ENCODE measurements around the gene PLXDC2. TPM values are rescaled to one million over a fixed set of nuclear protein-coding genes. Genes with fewer than 3 reads are reported as not detected.

PLXDC2 gene
- total and polyA plus RNA-seq, 2 donors (not counting 1 experiment from before 2014, with no cell fraction given), result 0.07 TPM

GRCh38 chr10:19811540-19811939 is 4.7 kb upstream of the PLXDC2 start:
- no peak overlapping the region for H3K4me3 ChIP-seq (ENCODE audit: control extremely low read depth in 1 of 5, extremely low read depth in 1 of 5, insufficient read depth in 1 of 5, low read depth in 2 of 5, low read length in 4 of 5)
- Mint-ChIP-seq H3K9me3 (ENCODE audit: insufficient read depth) (no peaks in the 10 kb centered on the region), H3K27me3 (peaks cover 13% of the 10 kb centered on the region), H3K4me3 (no peak overlapping the region), H3K4me1 (no peaks in the 10 kb centered on the region), H3K27ac (no peak overlapping the region)
- TF ChIP-seq CTCF (IDR thresholded peaks at IDR 0.05) (no peak), EZH2 (IDR thresholded peaks at IDR 0.05; ENCODE audit: borderline replicate concordance, insufficient read depth, low read depth, low read length, poor library complexity, severe bottlenecking) (no peak)
- peaks cover 0 to 8% (median 1%) of the 10 kb centered on the region in 3 donors for H3K9me3 ChIP-seq (ENCODE audit: control extremely low read depth in 1 of 3, control insufficient read depth in 2 of 3, insufficient read depth in 1 of 3, low read length in 2 of 3)
- H4K20me1 ChIP-seq (ENCODE audit: control insufficient read depth, insufficient read depth, low read length, poor library complexity, severe bottlenecking), result no peaks in the 10 kb centered on the region
- H2AFZ ChIP-seq (ENCODE audit: insufficient read depth, low read depth, low read length, poor library complexity, severe bottlenecking), result no peak overlapping the region
- intact Hi-C loops (cut with micrococcal nuclease), result no loop called here
- no peaks in the 10 kb centered on the region for H3K36me3 ChIP-seq (replicated peaks in 1 of 2; ENCODE audit: control extremely low read depth in 1 of 2, control insufficient read depth in 1 of 2, extremely low read depth in 1 of 2, insufficient read depth in 2 of 2, low read length in 1 of 2)
- POLR2A ChIA-PET, result no interaction called here
- WGBS (ENCODE audit: insufficient coverage), result 86% methylated on average over 1 of the region's 1 CpG
- peaks cover 0 to 18% (median 13%) of the 10 kb centered on the region in 4 experiments for H3K27me3 ChIP-seq (replicated peaks in 1 of 4; ENCODE audit: control extremely low read depth in 1 of 4, control insufficient read depth in 3 of 4, insufficient read depth in 4 of 4, low read length in 3 of 4)
- no peak overlapping the region for H3K27ac ChIP-seq (ENCODE audit: low read length in 2 of 2)
- H3K4me2 ChIP-seq (replicated peaks; ENCODE audit: low read depth, low read length, poor library complexity, severe bottlenecking), result no peak overlapping the region
- DNase-seq, result no peak
- no peaks in the 10 kb centered on the region for H3K79me2 ChIP-seq (ENCODE audit: control insufficient read depth, insufficient read depth, low read length)
- no peak for ATAC-seq (ENCODE audit: low read depth)
- H3K4me1 ChIP-seq (ENCODE audit: control insufficient read depth in 2 of 2, insufficient read depth in 2 of 2, low read length in 2 of 2), result peaks cover 12 to 13% of the 10 kb centered on the region in 2 donors
- no peak overlapping the region for H3K9ac ChIP-seq (ENCODE audit: low read length)
- CTCF ChIA-PET, result no interaction called here

DNA sequence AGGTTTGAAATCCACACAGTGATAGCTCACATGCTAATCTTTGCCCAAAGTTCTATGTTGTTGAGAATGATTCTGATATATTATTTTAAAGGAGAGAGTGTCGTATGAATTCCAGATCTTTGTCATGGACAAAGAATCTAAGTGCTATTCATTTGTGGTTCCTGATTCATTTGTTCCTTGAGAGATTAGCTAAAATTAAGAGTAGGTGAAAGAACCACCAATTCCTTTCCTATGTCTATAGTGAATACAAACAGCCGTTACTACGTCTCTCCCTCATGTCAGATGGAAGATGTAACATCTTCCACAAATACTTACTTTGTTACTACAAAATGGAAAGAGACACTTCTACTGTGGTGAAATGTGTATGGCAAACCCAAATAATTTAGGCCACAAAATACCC is 3.3 kb upstream of the PLXDC2 start:
- H3K27ac ChIP-seq (ENCODE audit: low read length in 2 of 2), result no peak overlapping the region
- no peak overlapping the region for H3K4me2 ChIP-seq (replicated peaks; ENCODE audit: low read depth, low read length, poor library complexity, severe bottlenecking)
- H3K9me3 ChIP-seq (ENCODE audit: control extremely low read depth in 1 of 3, control insufficient read depth in 2 of 3, insufficient read depth in 1 of 3, low read length in 2 of 3), result peaks cover 0 to 17% (median 1%) of the 10 kb centered on the region in 3 donors
- intact Hi-C loops (cut with micrococcal nuclease), result no loop called here
- peaks cover 0 to 32% (median 20%) of the 10 kb centered on the region in 4 experiments for H3K27me3 ChIP-seq (replicated peaks in 1 of 4; ENCODE audit: control extremely low read depth in 1 of 4, control insufficient read depth in 3 of 4, insufficient read depth in 4 of 4, low read length in 3 of 4)
- H4K20me1 ChIP-seq (ENCODE audit: control insufficient read depth, insufficient read depth, low read length, poor library complexity, severe bottlenecking), result no peaks in the 10 kb centered on the region
- 100% methylated on average over 1 of the region's 3 CpGs for WGBS (ENCODE audit: insufficient coverage)
- no peak overlapping the region for H3K4me3 ChIP-seq (ENCODE audit: control extremely low read depth in 1 of 5, extremely low read depth in 1 of 5, insufficient read depth in 1 of 5, low read depth in 2 of 5, low read length in 4 of 5)
- H3K79me2 ChIP-seq (ENCODE audit: control insufficient read depth, insufficient read depth, low read length), result no peaks in the 10 kb centered on the region
- Mint-ChIP-seq H3K27me3 (peaks cover 16% of the 10 kb centered on the region), H3K27ac (no peak overlapping the region), H3K9me3 (ENCODE audit: insufficient read depth) (no peaks in the 10 kb centered on the region), H3K4me3 (no peak overlapping the region), H3K4me1 (peaks cover 10% of the 10 kb centered on the region)
- H2AFZ ChIP-seq (ENCODE audit: insufficient read depth, low read depth, low read length, poor library complexity, severe bottlenecking), result no peak overlapping the region
- DNase-seq (no peak), ATAC-seq (ENCODE audit: low read depth) (no peak)
- no peak overlapping the region for H3K9ac ChIP-seq (ENCODE audit: low read length)
- no peaks in the 10 kb centered on the region for H3K36me3 ChIP-seq (replicated peaks in 1 of 2; ENCODE audit: control extremely low read depth in 1 of 2, control insufficient read depth in 1 of 2, extremely low read depth in 1 of 2, insufficient read depth in 2 of 2, low read length in 1 of 2)
- POLR2A ChIA-PET, result no interaction called here
- TF ChIP-seq CTCF (IDR thresholded peaks at IDR 0.05) (no peak), EZH2 (IDR thresholded peaks at IDR 0.05; ENCODE audit: borderline replicate concordance, insufficient read depth, low read depth, low read length, poor library complexity, severe bottlenecking) (no peak)
- CTCF ChIA-PET, result no interaction called here
- H3K4me1 ChIP-seq (ENCODE audit: control insufficient read depth in 2 of 2, insufficient read depth in 2 of 2, low read length in 2 of 2), result peaks cover 21 to 24% of the 10 kb centered on the region in 2 donors

Measured in B cell (primary cell).